H9 (cell line): Measurements from ENCODE around the gene PCNX3. TPM values are rescaled to one million over a fixed set of nuclear protein-coding genes. Genes with fewer than 3 reads are reported as not detected.

Experiments used
- DNase-seq: peaks from one replicate; pipeline ENCODE4 v3.0.0-alpha.2; 2017
- H2AFZ ChIP-seq: one replicate; pipeline ENCODE4 v1.6.1; 2013; ENCODE audit warnings: mild to moderate bottlenecking, low read length, control low read depth, moderate library complexity
- H2AK5ac ChIP-seq: 2 replicates; pipeline ENCODE4 v1.6.1; 2013; ENCODE audit warnings: low read length, control low read depth, mixed read lengths; ENCODE audit not compliant: insufficient read length
- H2BK120ac ChIP-seq: one replicate; pipeline ENCODE4 v1.6.1; 2013; ENCODE audit warnings: low read depth, mild to moderate bottlenecking, low read length, control low read depth, inconsistent platforms; ENCODE audit not compliant: poor library complexity, severe bottlenecking
- H2BK12ac ChIP-seq: 2 replicates; pipeline ENCODE4 v1.6.1; 2013; ENCODE audit warnings: low read length, control low read depth, mixed read lengths, low read depth; ENCODE audit not compliant: insufficient read length
- H2BK15ac ChIP-seq: 2 replicates; pipeline ENCODE4 v1.6.1; 2013; ENCODE audit warnings: low read depth, low read length, control low read depth
- H2BK20ac ChIP-seq: one replicate; pipeline ENCODE4 v1.6.1; 2013; ENCODE audit warnings: low read depth, mild to moderate bottlenecking, low read length, control low read depth, inconsistent platforms; ENCODE audit not compliant: poor library complexity, severe bottlenecking
- H2BK5ac ChIP-seq: 2 replicates; pipeline ENCODE4 v1.6.1; 2013; ENCODE audit warnings: low read length, control low read depth, mixed read lengths; ENCODE audit not compliant: insufficient read length
- H3K14ac ChIP-seq: 2 replicates; pipeline ENCODE4 v1.6.1; 2013; ENCODE audit warnings: low read length, control low read depth; ENCODE audit not compliant: insufficient read depth
- H3K18ac ChIP-seq: 2 replicates; pipeline ENCODE4 v1.6.1; 2013; ENCODE audit warnings: low read depth, mild to moderate bottlenecking, mixed read lengths, low read length, control low read depth; ENCODE audit not compliant: insufficient read length
- H3K23ac ChIP-seq: 2 replicates; pipeline ENCODE4 v1.6.1; 2013; ENCODE audit warnings: low read length, control low read depth, mixed read lengths, low read depth; ENCODE audit not compliant: insufficient read length
- H3K23me2 ChIP-seq: 2 replicates; pipeline ENCODE4 v1.6.1; 2013; ENCODE audit warnings: low read depth, mild to moderate bottlenecking, mixed read lengths, low read length, control low read depth; ENCODE audit not compliant: insufficient read length, poor library complexity, severe bottlenecking
- H3K27ac ChIP-seq: 2 replicates; pipeline ENCODE4 v1.5.1; 2013; ENCODE audit warnings: low read length, control low read depth, mixed read lengths, low read depth; ENCODE audit not compliant: insufficient read length
- H3K27me3 ChIP-seq: 2 replicates; pipeline ENCODE4 v1.6.1; 2013; ENCODE audit warnings: low read length, control low read depth, inconsistent platforms; ENCODE audit not compliant: insufficient read depth
- H3K4ac ChIP-seq: 2 replicates; pipeline ENCODE4 v1.6.1; 2013; ENCODE audit warnings: low read depth, mild to moderate bottlenecking, control low read depth, inconsistent platforms, low read length, moderate library complexity
- H3K4me1 ChIP-seq: 2 replicates; pipeline ENCODE4 v1.6.1; 2013; ENCODE audit warnings: low read length, control low read depth, inconsistent platforms; ENCODE audit not compliant: insufficient read depth
- H3K4me2 ChIP-seq: 2 replicates; pipeline ENCODE4 v1.6.1; 2013; ENCODE audit warnings: low read length, control low read depth, mixed read lengths; ENCODE audit not compliant: insufficient read length, insufficient read depth
- H3K56ac ChIP-seq: 2 replicates; pipeline ENCODE4 v1.6.1; 2013; ENCODE audit warnings: low read depth, mild to moderate bottlenecking, mixed read lengths, low read length, control low read depth; ENCODE audit not compliant: insufficient read length
- H3K79me1 ChIP-seq: 2 replicates; pipeline ENCODE4 v1.6.1; 2013; ENCODE audit warnings: low read depth, mild to moderate bottlenecking, moderate library complexity, low read length, control low read depth, inconsistent platforms; ENCODE audit not compliant: insufficient read depth, poor library complexity, severe bottlenecking
- H3K79me2 ChIP-seq: 2 replicates; pipeline ENCODE4 v1.6.1; 2013; ENCODE audit warnings: low read length, control low read depth, inconsistent platforms; ENCODE audit not compliant: insufficient read depth
- H3K9ac ChIP-seq: 2 replicates; pipeline ENCODE4 v1.6.1; 2013; ENCODE audit warnings: low read length, control low read depth, mixed read lengths; ENCODE audit not compliant: insufficient read length; ENCODE audit errors: extremely low read depth
- H3K9me3 ChIP-seq: one replicate; pipeline ENCODE4 v1.6.1; 2013; ENCODE audit warnings: low read depth, low read length, inconsistent platforms; ENCODE audit not compliant: control insufficient read depth
- H3T11ph ChIP-seq: one replicate; pipeline ENCODE4 v1.6.1; 2013; ENCODE audit warnings: mild to moderate bottlenecking, low read length, control low read depth, inconsistent platforms
- H4K20me1 ChIP-seq: one replicate; pipeline ENCODE4 v1.6.1; 2013; ENCODE audit not compliant: control insufficient read depth, insufficient read length, insufficient read depth
- H4K5ac ChIP-seq: 2 replicates; pipeline ENCODE4 v1.6.1; 2013; ENCODE audit warnings: low read depth, mild to moderate bottlenecking, mixed read lengths, low read length, control low read depth; ENCODE audit not compliant: insufficient read length
- H4K8ac ChIP-seq: replicated peaks from 2 replicates; pipeline ENCODE4 v1.6.1; 2013; ENCODE audit warnings: low read length, control low read depth, mixed read lengths, low read depth; ENCODE audit not compliant: insufficient read length
- H4K91ac ChIP-seq: 2 replicates; pipeline ENCODE4 v1.6.1; 2013; ENCODE audit warnings: low read depth, mild to moderate bottlenecking, moderate library complexity, mixed read lengths, low read length, control low read depth; ENCODE audit not compliant: insufficient read length
- H3K27ac Mint-ChIP-seq, 3 experiments: 2 replicates in 2 of 3; 3 replicates in 1 of 3; pipeline ENCODE4 v1.8.0; 2020 to 2021; ENCODE audit warnings: mixed read lengths in 3 of 3, mild to moderate bottlenecking in 1 of 3, moderate library complexity in 1 of 3
- H3K27me3 Mint-ChIP-seq: 2 replicates; pipeline ENCODE4 v1.8.0; 2021; ENCODE audit warnings: low read depth, mild to moderate bottlenecking, moderate library complexity, mixed read lengths
- H3K36me3 Mint-ChIP-seq, 3 experiments: 2 replicates in 2 of 3; 3 replicates in 1 of 3; pipeline ENCODE4 v1.8.0; 2020 to 2021; ENCODE audit warnings: low read depth in 3 of 3, mixed read lengths in 3 of 3; ENCODE audit not compliant: insufficient read depth in 1 of 3
- H3K4me1 Mint-ChIP-seq, 2 experiments: 2 replicates each; pipeline ENCODE4 v1.8.0; 2020; ENCODE audit warnings: mixed read lengths in 2 of 2
- H3K4me3 Mint-ChIP-seq, 2 experiments: 2 replicates in 1 of 2; 3 replicates in 1 of 2; pipeline ENCODE4 v1.8.0; 2020 to 2021; ENCODE audit warnings: mild to moderate bottlenecking in 2 of 2, mixed read lengths in 2 of 2, moderate library complexity in 1 of 2
- H3K9me3 Mint-ChIP-seq, 2 experiments: 2 replicates in 1 of 2; 3 replicates in 1 of 2; pipeline ENCODE4 v1.8.0; 2020; ENCODE audit warnings: mild to moderate bottlenecking in 2 of 2, mixed read lengths in 2 of 2, moderate library complexity in 1 of 2
- WGBS: extraction: QIAGEN DNeasy Blood & Tissue Kit; methylation state at CpG from one replicate; pipeline ENCODE4 v1.1.7; 2013; ENCODE audit warnings: missing lambda C conversion rate, low lambda C conversion rate, mixed read lengths; ENCODE audit not compliant: insufficient read length; ENCODE audit errors: extremely low coverage; 5-methylcytosine and 5-hydroxymethylcytosine counted together
- total RNA-seq: library from RNA; stranded (reverse); gene quantifications from 2 replicates; pipeline ENCODE4 v1.2.1, GENCODE V29; 2021
- TF ChIP-seq, protein P1 (sequence below): fragments of 200-600 bp; sonication (generic); conservative IDR thresholded peaks from 3 replicates; pipeline ENCODE4 v1.8.0; 2021; ENCODE audit warnings: antibody characterized with exemption, mild to moderate bottlenecking

Gene PCNX3
- total RNA-seq, 1 experiment from 2014 or later = 50.5 TPM

DNA sequence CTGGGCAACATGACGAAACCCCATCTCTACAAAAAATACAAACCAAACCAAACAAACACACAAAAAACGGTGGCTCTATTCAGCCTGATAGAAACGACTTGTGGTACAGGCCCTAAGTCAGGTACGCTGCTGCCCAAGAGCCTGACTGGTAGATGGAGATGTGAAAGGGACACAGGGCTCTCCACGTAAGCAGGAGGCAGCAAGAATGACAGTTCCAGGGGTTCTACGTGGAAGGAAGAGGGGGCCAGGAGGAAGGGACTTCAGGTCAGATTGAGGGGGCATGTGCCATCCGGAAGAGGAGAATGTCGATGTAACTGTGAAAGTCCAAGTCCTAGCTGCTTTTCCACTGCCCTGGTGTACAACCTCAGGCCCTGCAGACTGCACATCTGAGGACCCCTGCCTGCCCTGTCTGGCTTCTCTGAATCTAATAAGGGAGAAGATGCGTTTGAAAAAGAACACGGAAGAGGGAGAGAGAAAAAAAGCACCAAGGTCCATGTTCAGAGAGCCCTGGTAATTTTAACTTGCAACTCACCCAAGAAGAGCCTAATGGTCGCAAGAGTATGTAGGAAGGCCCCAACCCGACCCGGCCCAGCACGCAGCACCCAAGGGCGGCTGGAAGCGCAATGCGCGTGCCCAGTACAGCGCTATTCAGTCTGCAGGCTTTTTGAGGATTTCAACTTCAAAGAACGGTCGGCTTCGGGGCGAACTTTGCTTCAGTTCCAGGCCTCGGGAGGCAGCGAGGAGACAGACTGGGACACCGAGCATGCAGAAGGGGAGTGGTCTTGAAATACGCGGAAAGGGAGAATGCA is 46.2 kb upstream of the PCNX3 start:
- Histone ChIP-seq H3K18ac (peak overlapping the region; percentile 7), H2BK15ac (no peak overlapping the region), H2AK5ac (no peak overlapping the region), H3K27me3 (no peaks in the 10 kb centered on the region; the same call in 1 of the 2 replicates), H3K79me2 (no peaks in the 10 kb centered on the region; the same call in 1 of the 2 replicates), H3K23me2 (peaks cover 19% of the 10 kb centered on the region), H2BK20ac (no peak overlapping the region), H2BK12ac (no peak overlapping the region), H2BK5ac (no peak overlapping the region), H3K79me1 (peaks cover 4% of the 10 kb centered on the region), H2BK120ac (no peak overlapping the region), H3K56ac (no peak overlapping the region), H4K5ac (no peak overlapping the region), H4K91ac (no peak overlapping the region), H3K27ac (no peak overlapping the region), H3K9ac (peak overlapping the region; percentile 20), H4K8ac (no peak overlapping the region), H3K4me1 (no peaks in the 10 kb centered on the region; the same call in 1 of the 2 replicates), H4K20me1 (no peaks in the 10 kb centered on the region), H3K4ac (no peak overlapping the region), H3T11ph (no peak overlapping the region), H3K14ac (no peak overlapping the region), H3K4me2 (peak overlapping the region; percentile 78), H2AFZ (no peak overlapping the region), H3K9me3 (no peaks in the 10 kb centered on the region), H3K23ac (no peak overlapping the region)
- Mint-ChIP-seq H3K4me3 (peak overlapping the region; percentile 99), H3K9me3 (no peaks in the 10 kb centered on the region; a peak in 1 of 5 replicates), H3K27me3 (no peaks in the 10 kb centered on the region; the same call in 1 of the 2 replicates), H3K27ac (peak overlapping the region; percentile 14 to 98 (median 95); a peak in 6 of 7 replicates), H3K4me1 (peaks cover 23 to 37% of the 10 kb centered on the region in 2 experiments), H3K36me3 (peaks cover 6 to 14% (median 9%) of the 10 kb centered on the region in 3 experiments; a peak in 6 of 7 replicates)
- TF ChIP-seq, protein P1, sequence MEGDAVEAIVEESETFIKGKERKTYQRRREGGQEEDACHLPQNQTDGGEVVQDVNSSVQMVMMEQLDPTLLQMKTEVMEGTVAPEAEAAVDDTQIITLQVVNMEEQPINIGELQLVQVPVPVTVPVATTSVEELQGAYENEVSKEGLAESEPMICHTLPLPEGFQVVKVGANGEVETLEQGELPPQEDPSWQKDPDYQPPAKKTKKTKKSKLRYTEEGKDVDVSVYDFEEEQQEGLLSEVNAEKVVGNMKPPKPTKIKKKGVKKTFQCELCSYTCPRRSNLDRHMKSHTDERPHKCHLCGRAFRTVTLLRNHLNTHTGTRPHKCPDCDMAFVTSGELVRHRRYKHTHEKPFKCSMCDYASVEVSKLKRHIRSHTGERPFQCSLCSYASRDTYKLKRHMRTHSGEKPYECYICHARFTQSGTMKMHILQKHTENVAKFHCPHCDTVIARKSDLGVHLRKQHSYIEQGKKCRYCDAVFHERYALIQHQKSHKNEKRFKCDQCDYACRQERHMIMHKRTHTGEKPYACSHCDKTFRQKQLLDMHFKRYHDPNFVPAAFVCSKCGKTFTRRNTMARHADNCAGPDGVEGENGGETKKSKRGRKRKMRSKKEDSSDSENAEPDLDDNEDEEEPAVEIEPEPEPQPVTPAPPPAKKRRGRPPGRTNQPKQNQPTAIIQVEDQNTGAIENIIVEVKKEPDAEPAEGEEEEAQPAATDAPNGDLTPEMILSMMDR = no peak
- no CpG with 5 or more reads among the region's 28 CpGs for WGBS
- no peak for DNase-seq
